H1 (cell line): ENCODE results near the gene RGS14. TPM values are rescaled to one million over a fixed set of nuclear protein-coding genes. Genes with fewer than 3 reads are reported as not detected.

Source experiments
- CTCF ChIA-PET: fragments of 300-600 bp; sonication (Branson Sonifier 250); formaldehyde crosslinking; loops from one replicate; lab custom pipeline; 2021; ENCODE audit not compliant: partially characterized antibody; lab: Charles Lee
- POLR2A ChIA-PET: fragments of 300-600 bp; sonication (Branson Sonifier 250); formaldehyde crosslinking; loops from one replicate; lab custom pipeline; 2021; ENCODE audit warnings: inconsistent platforms; ENCODE audit not compliant: partially characterized antibody; lab: Charles Lee
- DNase-seq, 2 experiments: peaks; one replicate each; pipeline versions ENCODE4 v3.0.0 to v3.0.0-alpha.2; 2010 to 2022; ENCODE audit warnings: low spot score in 2 of 2, low read depth in 1 of 2, mixed read lengths in 1 of 2
- FAIRE-seq: peaks from 2 replicates; lab custom pipeline; 2011; peaks lifted over from hg19 to GRCh38; lab: Jason Lieb, UNC
- H2AFZ ChIP-seq: 2 replicates; pipeline ENCODE4 v1.8.1; 2012; ENCODE audit warnings: low read length, inconsistent platforms
- H2AK5ac ChIP-seq: 2 replicates; pipeline ENCODE4 v1.6.1; 2013; ENCODE audit warnings: low read depth, low read length
- H2BK120ac ChIP-seq: replicated peaks from 2 replicates; pipeline ENCODE3; 2013; ENCODE audit warnings: low read depth, low read length, inconsistent platforms
- H2BK12ac ChIP-seq: 2 replicates; pipeline ENCODE4 v1.6.1; 2013; ENCODE audit warnings: low read depth, low read length
- H2BK15ac ChIP-seq: 2 replicates; pipeline ENCODE4 v1.6.1; 2013; ENCODE audit warnings: low read length
- H2BK20ac ChIP-seq: 2 replicates; pipeline ENCODE4 v1.6.1; 2013; ENCODE audit warnings: low read length
- H2BK5ac ChIP-seq: 2 replicates; pipeline ENCODE4 v1.6.1; 2013; ENCODE audit warnings: low read depth, low read length
- H3K14ac ChIP-seq: 2 replicates; pipeline ENCODE4 v1.6.1; 2013; ENCODE audit warnings: inconsistent platforms; ENCODE audit not compliant: insufficient read length
- H3K18ac ChIP-seq: 2 replicates; pipeline ENCODE4 v1.6.1; 2013; ENCODE audit warnings: low read length; ENCODE audit errors: extremely low read depth
- H3K23ac ChIP-seq: 2 replicates; pipeline ENCODE4 v1.6.1; 2013; ENCODE audit warnings: inconsistent platforms; ENCODE audit not compliant: insufficient read length
- H3K23me2 ChIP-seq: 2 replicates; pipeline ENCODE4 v1.6.1; 2013; ENCODE audit warnings: low read depth, low read length
- H3K27ac ChIP-seq: 2 replicates; pipeline ENCODE4 v1.6.1; 2011; ENCODE audit warnings: low read depth, low read length, inconsistent platforms
- H3K27me3 ChIP-seq, 4 experiments: replicated peaks in 1 of 4; 1 replicate in 1 of 4; 2 replicates in 3 of 4; pipeline versions ENCODE4 v1.6.1 to v1.8.1; 2011 to 2013; ENCODE audit warnings: low read length in 3 of 4, mild to moderate bottlenecking in 3 of 4, inconsistent platforms in 2 of 4, mixed read lengths in 2 of 4, moderate library complexity in 1 of 4; ENCODE audit not compliant: control insufficient read depth in 3 of 4, insufficient read depth in 3 of 4; ENCODE audit errors: extremely low read depth in 1 of 4
- H3K36me3 ChIP-seq, 4 experiments: 2 replicates each; pipeline versions ENCODE4 v1.6.1 to v1.8.1; 2011 to 2013; ENCODE audit warnings: mild to moderate bottlenecking in 4 of 4, low read length in 3 of 4, moderate library complexity in 2 of 4, control low read depth in 1 of 4, inconsistent platforms in 1 of 4; ENCODE audit not compliant: insufficient read depth in 4 of 4, control insufficient read depth in 2 of 4
- H3K4ac ChIP-seq: replicated peaks from 2 replicates; pipeline ENCODE3; 2013; ENCODE audit warnings: low read length, low read depth, mixed read lengths, inconsistent platforms; ENCODE audit not compliant: insufficient read length
- H3K4me1 ChIP-seq, 4 experiments: replicated peaks in 1 of 4; 1 replicate in 1 of 4; 2 replicates in 3 of 4; pipeline versions ENCODE4 v1.6.1 to v1.8.1; 2011 to 2013; ENCODE audit warnings: low read length in 3 of 4, inconsistent platforms in 2 of 4, mixed read lengths in 1 of 4; ENCODE audit not compliant: insufficient read depth in 4 of 4, control insufficient read depth in 3 of 4
- H3K4me2 ChIP-seq, 2 experiments: 2 replicates each; pipeline versions ENCODE4 v1.6.1 to v1.8.1; 2011 to 2013; ENCODE audit warnings: low read depth in 2 of 2, low read length in 2 of 2, control low read depth in 1 of 2, inconsistent platforms in 1 of 2, mild to moderate bottlenecking in 1 of 2; ENCODE audit not compliant: insufficient read depth in 1 of 2
- H3K4me3 ChIP-seq, 4 experiments: fragments of 200-600, 300-600 bp in 1 of 4; sonication (generic), shearing (Covaris generic), sonication (Bioruptor Twin) in 1 of 4; 2 replicates each; pipeline versions ENCODE4 v1.5.1 to v1.8.1; 2011 to 2016; ENCODE audit warnings: low read length in 4 of 4, low read depth in 3 of 4, control low read depth in 2 of 4, inconsistent platforms in 2 of 4, mild to moderate bottlenecking in 2 of 4, mixed read lengths in 1 of 4, moderate library complexity in 1 of 4; ENCODE audit not compliant: insufficient read depth in 2 of 4; ENCODE audit errors: extremely low read depth in 1 of 4
- H3K56ac ChIP-seq: replicated peaks from 2 replicates; pipeline ENCODE3; 2013; ENCODE audit warnings: low read depth, mild to moderate bottlenecking, mixed read lengths, low read length, inconsistent platforms; ENCODE audit not compliant: insufficient read length
- H3K79me1 ChIP-seq: 2 replicates; pipeline ENCODE4 v1.6.1; 2013; ENCODE audit warnings: low read depth, low read length, control low read depth
- H3K79me2 ChIP-seq, 2 experiments: 2 replicates each; pipeline versions ENCODE4 v1.6.1 to v1.8.1; 2012 to 2013; ENCODE audit warnings: low read length in 2 of 2, mild to moderate bottlenecking in 2 of 2, inconsistent platforms in 1 of 2; ENCODE audit not compliant: insufficient read depth in 2 of 2, control insufficient read depth in 1 of 2
- H3K9ac ChIP-seq, 4 experiments: replicated peaks in 1 of 4; 1 replicate in 1 of 4; 2 replicates in 3 of 4; pipeline versions ENCODE4 v1.6.1 to v1.8.1; 2011 to 2013; ENCODE audit warnings: low read depth in 3 of 4, low read length in 3 of 4, control low read depth in 2 of 4, mild to moderate bottlenecking in 2 of 4, moderate library complexity in 2 of 4, inconsistent platforms in 1 of 4; ENCODE audit errors: extremely low read depth in 1 of 4
- H3K9me3 ChIP-seq, 2 experiments: 2 replicates each; pipeline versions ENCODE4 v1.6.1 to v1.8.1; 2012 to 2013; ENCODE audit warnings: mild to moderate bottlenecking in 2 of 2, moderate library complexity in 2 of 2, control low read depth in 1 of 2, inconsistent platforms in 1 of 2, low read depth in 1 of 2, low read length in 1 of 2, mixed read lengths in 1 of 2; ENCODE audit not compliant: insufficient read depth in 2 of 2
- H4K20me1 ChIP-seq, 2 experiments: replicated peaks in 1 of 2; 2 replicates each; pipeline versions ENCODE3 to v1.8.1; 2011 to 2013; ENCODE audit warnings: inconsistent platforms in 2 of 2, low read length in 2 of 2, mild to moderate bottlenecking in 1 of 2; ENCODE audit not compliant: insufficient read depth in 2 of 2, control insufficient read depth in 1 of 2
- H4K5ac ChIP-seq: 2 replicates; pipeline ENCODE4 v1.6.1; 2013; ENCODE audit warnings: low read length, low read depth, mixed read lengths, inconsistent platforms; ENCODE audit not compliant: insufficient read length
- H4K8ac ChIP-seq: 2 replicates; pipeline ENCODE4 v1.8.0; 2013; ENCODE audit warnings: mild to moderate bottlenecking, moderate library complexity, low read length, inconsistent platforms; ENCODE audit not compliant: insufficient read depth; ENCODE audit errors: extremely low read depth
- H4K91ac ChIP-seq: replicated peaks from 2 replicates; pipeline ENCODE3; 2013; ENCODE audit warnings: low read length, mixed read lengths, inconsistent platforms; ENCODE audit not compliant: insufficient read length
- ATF2 ChIP-seq: IDR thresholded peaks from 2 replicates; pipeline ENCODE4 v1.6.1; 2012; ENCODE audit warnings: low read length, inconsistent platforms
- BRCA1 ChIP-seq: IDR thresholded peaks from 2 replicates; pipeline ENCODE4 v1.6.1; 2012; ENCODE audit warnings: low read depth, low read length, improper control_type of control experiment
- CBX5 ChIP-seq: fragments of 300-800, 300-1000 bp; sonication (generic); IDR thresholded peaks from 2 replicates; pipeline ENCODE4 v1.7.1; 2016; ENCODE audit warnings: antibody characterized with exemption, low read length, low read depth
- CEBPB ChIP-seq: IDR thresholded peaks from 2 replicates; pipeline ENCODE4 v1.6.1; 2012; ENCODE audit warnings: low read depth, low read length
- CREB1 ChIP-seq: IDR thresholded peaks from 2 replicates; pipeline ENCODE4 v1.6.1; 2012; ENCODE audit warnings: inconsistent platforms
- SP2 ChIP-seq: IDR thresholded peaks from 2 replicates; pipeline ENCODE4 v1.6.1; 2012; ENCODE audit warnings: mild to moderate bottlenecking, low read length, inconsistent platforms
- SUZ12 ChIP-seq: fragments of 200-600 bp; sonication (generic); IDR thresholded peaks from 2 replicates; pipeline ENCODE4 v1.6.1; 2012; ENCODE audit warnings: mild to moderate bottlenecking, inconsistent platforms, low read length, moderate library complexity, mixed read lengths
- TEAD4 ChIP-seq: IDR thresholded peaks from 2 replicates; pipeline ENCODE4 v1.6.1; 2012; ENCODE audit warnings: low read depth, low read length, inconsistent platforms, mixed read lengths
- YY1 ChIP-seq: IDR thresholded peaks from 2 replicates; pipeline ENCODE4 v1.6.1; 2011; ENCODE audit warnings: low read depth, mild to moderate bottlenecking, low read length
- ZNF274 ChIP-seq: IDR thresholded peaks from 2 replicates; pipeline ENCODE4 v1.7.0; 2012; ENCODE audit warnings: low read length, borderline replicate concordance; ENCODE audit errors: extremely low read depth
- WGBS, 2 experiments: shearing (Covaris generic) in 1 of 2; methylation state at CpG; one replicate each; pipeline versions ENCODE4 v1.1.6 to v1.1.7; 2013 to 2015; ENCODE audit warnings: low lambda C conversion rate in 2 of 2, mixed read lengths in 2 of 2, inconsistent platforms in 1 of 2, low coverage in 1 of 2, missing lambda C conversion rate in 1 of 2; ENCODE audit not compliant: insufficient replicate concordance in 2 of 2, insufficient coverage in 1 of 2, insufficient read length in 1 of 2; ENCODE audit errors: extremely low coverage in 1 of 2, missing lambda C conversion rate in 1 of 2; 5-methylcytosine and 5-hydroxymethylcytosine counted together
- polyA plus RNA-seq, 7 experiments: library from polyadenylated mRNA; depleted of rRNA in 3 of 7; stranded (reverse) in 5 of 7; unstranded in 2 of 7; fragments of >200 nt in 5 of 7; fragments of 200-250 nt in 2 of 7; gene quantifications; 1 replicate in 5 of 7; 2 replicates in 1 of 7; 4 replicates in 1 of 7; pipeline versions ENCODE4 v1.2.1 to v1.2.3, GENCODE V29; 2011 to 2013; ENCODE audit warnings: missing spikeins in 2 of 7, mixed read lengths in 2 of 7
- total RNA-seq: library from RNA; stranded (reverse); fragmentation: NEBNext Ultra II Directional; extraction: Animal tissue kit (Norgen Biotek cat#: 25700); gene quantifications from 2 replicates; pipeline ENCODE4 v1.2.1, GENCODE V29; 2021

RGS14 gene
- total and polyA plus RNA-seq, 2 of the 8 experiments (the other 6 are each of a cell fraction or from before 2014, with no cell fraction given), result 24.4 to 46.1 TPM

- H3K79me2 ChIP-seq, result no peaks in the 10 kb centered on the region
- no peak overlapping the region for H3K4me3 ChIP-seq
- no peaks in the 10 kb centered on the region for H3K9me3 ChIP-seq
- H3K56ac ChIP-seq, result no peak overlapping the region
- H3K23me2 ChIP-seq, result no peaks in the 10 kb centered on the region
- H2BK12ac ChIP-seq, result peak overlapping the region; percentile 13; the same call in 1 of the 2 replicates
- H4K20me1 ChIP-seq, result no peaks in the 10 kb centered on the region
- no peak overlapping the region for H3K4me2 ChIP-seq
- no peaks in the 10 kb centered on the region for H3K79me1 ChIP-seq
- H3K36me3 ChIP-seq, result no peaks in the 10 kb centered on the region
- ChIA-PET POLR2A (interaction anchor here (0.6 to 4.2 kb wide), 19 partner anchors 9 to 266 kb away, joined by 3 to 51 read pairs (median 6); partner anchors contain the start of genes GRK6, PFN3 and PRR7), CTCF (interaction anchor here (0.6 to 18.7 kb wide), 32 partner anchors 8 to 309 kb away, joined by 3 to 430 read pairs (median 7); partner anchors contain the start of genes F12, GRK6, LMAN2 and PFN3)
- H3K4ac ChIP-seq, result no peak overlapping the region
- no peak overlapping the region for H3K9ac ChIP-seq
- DNase-seq, result peak; percentile 89 to 95
- H3K4me1 ChIP-seq, result peaks cover 0 to 3% (median 0%) of the 10 kb centered on the region in 4 experiments; a peak in 4 of 7 replicates
- no peak overlapping the region for H4K8ac ChIP-seq
- 0 out of 2 replicates have a peak overlapping the region, but pooled peaks have one; percentile 29 for H2AK5ac ChIP-seq
- no peak overlapping the region for H2BK120ac ChIP-seq
- no peak overlapping the region for H3K27ac ChIP-seq
- WGBS, 2 experiments, result 38% methylated on average over 13 of the region's 13 CpGs; no CpG with 5 or more reads in 1 of the 2 experiments
- no peak overlapping the region for H2AFZ ChIP-seq
- H3K23ac ChIP-seq, result no peak overlapping the region
- peaks cover 0 to 17% (median 10%) of the 10 kb centered on the region in 4 experiments; a peak in 6 of 7 replicates for H3K27me3 ChIP-seq
- H4K5ac ChIP-seq, result peak overlapping the region; percentile 5
- H2BK15ac ChIP-seq, result peak overlapping the region; percentile 84; the same call in 1 of the 2 replicates
- no peak overlapping the region for H3K14ac ChIP-seq
- peak; percentile 94 for FAIRE-seq
- peak overlapping the region; percentile 58 for H4K91ac ChIP-seq
- H2BK5ac ChIP-seq, result no peak overlapping the region
- no peak overlapping the region for H2BK20ac ChIP-seq
- H3K18ac ChIP-seq, result 0 out of 2 replicates have a peak overlapping the region, but pooled peaks have one; percentile 21
- TF ChIP-seq TEAD4 (no peak), SP2 (no peak), BRCA1 (no peak), SUZ12 (no peak), CBX5 (no peak), CEBPB (no peak), CREB1 (no peak), ZNF274 (no peak), ATF2 (peak; percentile 55; the same call in 1 of the 2 replicates), YY1 (0 out of 2 replicates have a peak, but pooled peaks have one; percentile 10)
These were observed 32.9 kb downstream of the RGS14 start for GRCh38 chr5:177390363-177391300.
